ENCODE measurements around the gene CHID1.

DNA sequence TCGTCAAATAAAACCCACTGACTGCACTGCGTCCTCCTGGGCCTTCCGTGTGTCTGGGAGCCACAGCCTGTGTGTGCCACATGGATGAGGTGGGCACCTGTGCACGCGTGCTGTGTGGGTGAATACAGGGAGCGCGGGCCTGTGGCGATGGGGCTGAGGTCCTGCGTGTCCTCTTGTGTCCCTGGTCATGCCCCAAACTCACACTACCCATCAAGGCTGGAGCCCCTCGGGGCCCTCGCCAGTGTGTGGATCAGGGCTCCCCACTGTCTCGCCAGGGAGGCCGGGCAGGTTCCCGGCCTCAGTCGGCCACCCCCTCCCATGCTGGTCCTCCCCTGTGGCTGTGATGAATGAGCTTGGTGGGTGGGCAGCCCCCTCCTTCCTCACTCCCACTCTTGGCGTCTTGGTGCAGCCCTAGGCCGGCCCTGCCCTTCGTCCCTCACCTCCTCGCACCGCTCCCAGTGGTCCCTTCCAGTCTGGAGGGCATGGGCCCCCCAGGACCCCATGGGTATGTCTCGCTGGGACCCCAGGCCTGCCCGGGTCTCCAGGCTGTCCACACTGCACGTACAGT lies 78.6 kb downstream of the CHID1 start:
- no peak for TF ChIP-seq MAFK (IDR thresholded peaks at IDR 0.05; ENCODE audit: low read depth, low read length)
- TF ChIP-seq CHD2 (IDR thresholded peaks at IDR 0.05; ENCODE audit: low read length), result no peak
- TF ChIP-seq, protein P1, sequence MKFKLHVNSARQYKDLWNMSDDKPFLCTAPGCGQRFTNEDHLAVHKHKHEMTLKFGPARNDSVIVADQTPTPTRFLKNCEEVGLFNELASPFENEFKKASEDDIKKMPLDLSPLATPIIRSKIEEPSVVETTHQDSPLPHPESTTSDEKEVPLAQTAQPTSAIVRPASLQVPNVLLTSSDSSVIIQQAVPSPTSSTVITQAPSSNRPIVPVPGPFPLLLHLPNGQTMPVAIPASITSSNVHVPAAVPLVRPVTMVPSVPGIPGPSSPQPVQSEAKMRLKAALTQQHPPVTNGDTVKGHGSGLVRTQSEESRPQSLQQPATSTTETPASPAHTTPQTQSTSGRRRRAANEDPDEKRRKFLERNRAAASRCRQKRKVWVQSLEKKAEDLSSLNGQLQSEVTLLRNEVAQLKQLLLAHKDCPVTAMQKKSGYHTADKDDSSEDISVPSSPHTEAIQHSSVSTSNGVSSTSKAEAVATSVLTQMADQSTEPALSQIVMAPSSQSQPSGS (IDR thresholded peaks at IDR 0.05; ENCODE audit: low read length), result no peak
- TF ChIP-seq, protein P2, sequence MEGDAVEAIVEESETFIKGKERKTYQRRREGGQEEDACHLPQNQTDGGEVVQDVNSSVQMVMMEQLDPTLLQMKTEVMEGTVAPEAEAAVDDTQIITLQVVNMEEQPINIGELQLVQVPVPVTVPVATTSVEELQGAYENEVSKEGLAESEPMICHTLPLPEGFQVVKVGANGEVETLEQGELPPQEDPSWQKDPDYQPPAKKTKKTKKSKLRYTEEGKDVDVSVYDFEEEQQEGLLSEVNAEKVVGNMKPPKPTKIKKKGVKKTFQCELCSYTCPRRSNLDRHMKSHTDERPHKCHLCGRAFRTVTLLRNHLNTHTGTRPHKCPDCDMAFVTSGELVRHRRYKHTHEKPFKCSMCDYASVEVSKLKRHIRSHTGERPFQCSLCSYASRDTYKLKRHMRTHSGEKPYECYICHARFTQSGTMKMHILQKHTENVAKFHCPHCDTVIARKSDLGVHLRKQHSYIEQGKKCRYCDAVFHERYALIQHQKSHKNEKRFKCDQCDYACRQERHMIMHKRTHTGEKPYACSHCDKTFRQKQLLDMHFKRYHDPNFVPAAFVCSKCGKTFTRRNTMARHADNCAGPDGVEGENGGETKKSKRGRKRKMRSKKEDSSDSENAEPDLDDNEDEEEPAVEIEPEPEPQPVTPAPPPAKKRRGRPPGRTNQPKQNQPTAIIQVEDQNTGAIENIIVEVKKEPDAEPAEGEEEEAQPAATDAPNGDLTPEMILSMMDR (IDR thresholded peaks at IDR 0.05; ENCODE audit: control extremely low read depth in 1 of 3, insufficient read depth in 1 of 3, low read depth in 1 of 3, low read length in 3 of 3), result no peak
- TF ChIP-seq POLR2A (IDR thresholded peaks at IDR 0.05; ENCODE audit: control extremely low read depth in 1 of 2, low read depth in 2 of 2, low read length in 2 of 2), result no peak
- TF ChIP-seq TAF7 (optimal IDR thresholded peaks at IDR 0.05; ENCODE audit: borderline replicate concordance, low read depth, low read length), result no peak
- TF ChIP-seq HDAC6 (IDR thresholded peaks at IDR 0.05; ENCODE audit: low read depth, low read length), result no peak
- no peak for TF ChIP-seq RAD21 (IDR thresholded peaks at IDR 0.05 in 1 of 2, conservative IDR thresholded peaks at IDR 0.05 in 1 of 2; ENCODE audit: low read depth in 2 of 2, low read length in 2 of 2)
- TF ChIP-seq RNF2 (IDR thresholded peaks at IDR 0.05; ENCODE audit: borderline replicate concordance, low read depth, low read length, missing control alignments, poor library complexity, severe bottlenecking), result no peak
- TF ChIP-seq, protein P3, sequence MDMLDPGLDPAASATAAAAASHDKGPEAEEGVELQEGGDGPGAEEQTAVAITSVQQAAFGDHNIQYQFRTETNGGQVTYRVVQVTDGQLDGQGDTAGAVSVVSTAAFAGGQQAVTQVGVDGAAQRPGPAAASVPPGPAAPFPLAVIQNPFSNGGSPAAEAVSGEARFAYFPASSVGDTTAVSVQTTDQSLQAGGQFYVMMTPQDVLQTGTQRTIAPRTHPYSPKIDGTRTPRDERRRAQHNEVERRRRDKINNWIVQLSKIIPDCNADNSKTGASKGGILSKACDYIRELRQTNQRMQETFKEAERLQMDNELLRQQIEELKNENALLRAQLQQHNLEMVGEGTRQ (IDR thresholded peaks at IDR 0.05; ENCODE audit: low read length), result no peak
- no peak for TF ChIP-seq NRF1 (IDR thresholded peaks at IDR 0.05; ENCODE audit: low read depth, low read length)
- no peak for TF ChIP-seq SUZ12 (IDR thresholded peaks at IDR 0.05; ENCODE audit: low read length)
- TF ChIP-seq BCL11A (IDR thresholded peaks at IDR 0.05; ENCODE audit: low read depth in 2 of 2, low read length in 2 of 2), result no peak
- no peak for TF ChIP-seq NANOG (IDR thresholded peaks at IDR 0.05; ENCODE audit: insufficient read depth, low read depth, low read length, poor library complexity, severe bottlenecking)
